GM23248 (cell line): ENCODE results near the gene HMCES.

ENCODE experiments used
- EZH2 ChIP-seq: fragments of 200-600 bp; sonication (generic); IDR thresholded peaks from 2 replicates; pipeline ENCODE4 v1.6.1; 2018; ENCODE audit warnings: antibody characterized with exemption, mild to moderate bottlenecking; ENCODE audit not compliant: insufficient read depth, poor library complexity, severe bottlenecking
- EZH2phosphoT487 ChIP-seq: fragments of 200-600 bp; sonication (generic); IDR thresholded peaks from 2 replicates; pipeline ENCODE4 v1.6.1; 2018; ENCODE audit warnings: antibody characterized with exemption, moderate library complexity, mild to moderate bottlenecking, low read depth; ENCODE audit not compliant: insufficient read depth

DNA sequence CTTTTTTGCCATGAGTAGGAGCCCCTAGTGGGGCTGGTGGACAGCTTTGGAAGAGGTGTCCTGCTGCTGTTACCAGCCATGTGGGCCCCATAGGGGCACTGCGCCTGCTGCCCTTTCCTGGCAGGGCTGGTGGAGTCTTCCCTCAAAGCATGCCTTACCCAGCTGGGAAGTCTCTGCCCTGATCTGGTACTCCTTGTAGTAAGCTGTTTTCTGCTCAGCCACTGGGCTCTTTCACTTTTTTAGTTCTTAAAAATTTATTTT, 26.2 kb downstream of the HMCES start:
- TF ChIP-seq EZH2phosphoT487 (no peak), EZH2 (no peak)
